Measurements from ENCODE around the gene MESP2. TPM values are rescaled to one million over a fixed set of nuclear protein-coding genes. Genes with fewer than 3 reads are reported as not detected.

Gene MESP2
- total RNA-seq, 1 experiment from 2014 or later, result 0.70 TPM

DNA sequence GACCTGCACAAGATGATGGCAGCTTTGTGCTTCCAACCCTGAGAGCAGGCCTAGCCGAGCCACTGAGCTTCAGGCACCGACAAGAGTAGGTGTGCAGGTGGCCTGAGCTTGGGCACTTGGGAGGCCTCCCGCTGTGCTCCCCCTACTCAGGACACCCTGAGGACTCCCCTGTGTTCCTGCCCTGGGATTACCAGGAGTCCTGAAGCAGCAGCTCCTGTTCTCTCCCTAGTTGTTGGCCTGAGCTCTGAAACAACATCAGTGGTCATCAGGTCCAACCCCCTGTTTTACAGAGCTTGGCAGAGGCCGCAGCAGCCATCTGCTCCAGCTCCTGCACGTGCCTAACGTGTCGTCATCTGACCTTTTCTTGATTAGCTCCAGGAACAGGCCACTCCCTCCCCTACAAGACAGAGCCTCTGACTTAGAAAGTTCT lies 8.0 kb upstream of the MESP2 start:
- CTCF ChIA-PET, result interaction anchor here (1.2 kb wide), 1 partner anchor 107 kb away, joined by 3 read pairs; no protein-coding TSS in a partner anchor
- no peaks in the 10 kb centered on the region for H3K36me3 Mint-ChIP-seq (ENCODE audit: insufficient read depth, unreplicated experiment)
- H3K9me3 Mint-ChIP-seq (ENCODE audit: unreplicated experiment), result no peaks in the 10 kb centered on the region
- POLR2A ChIA-PET, result no interaction called here
- intact Hi-C loops (cut with micrococcal nuclease; ENCODE audit: unreplicated experiment), result loop anchor here (10.0 kb wide), 1 partner anchor 57 kb away; no protein-coding TSS in a partner anchor
- Histone ChIP-seq H3K4me1 (no peaks in the 10 kb centered on the region), H3K4me3 (ENCODE audit: low read depth, low read length) (no peak overlapping the region), H3K36me3 (ENCODE audit: control insufficient read depth, insufficient read depth, low read length) (no peaks in the 10 kb centered on the region), H3K9me3 (no peaks in the 10 kb centered on the region), H3K27me3 (replicated peaks; ENCODE audit: control insufficient read depth, insufficient read depth, low read length) (no peaks in the 10 kb centered on the region)
- no peaks in the 10 kb centered on the region for H3K4me1 Mint-ChIP-seq (ENCODE audit: low read depth, unreplicated experiment)
- TF ChIP-seq CTCF (IDR thresholded peaks at IDR 0.05; ENCODE audit: insufficient read depth in 1 of 2, low read depth in 1 of 2, low read length in 1 of 2, severe bottlenecking in 1 of 2, unreplicated experiment in 1 of 2), result no peak
- H3K27me3 Mint-ChIP-seq (ENCODE audit: insufficient read depth, unreplicated experiment), result no peaks in the 10 kb centered on the region
- no peak overlapping the region for H3K27ac Mint-ChIP-seq (ENCODE audit: unreplicated experiment)
- DNase-seq, result no peak
- no peak overlapping the region for H3K4me3 Mint-ChIP-seq (ENCODE audit: unreplicated experiment)
- no TSS peak for BruUV-seq (replicated peaks)

DNA sequence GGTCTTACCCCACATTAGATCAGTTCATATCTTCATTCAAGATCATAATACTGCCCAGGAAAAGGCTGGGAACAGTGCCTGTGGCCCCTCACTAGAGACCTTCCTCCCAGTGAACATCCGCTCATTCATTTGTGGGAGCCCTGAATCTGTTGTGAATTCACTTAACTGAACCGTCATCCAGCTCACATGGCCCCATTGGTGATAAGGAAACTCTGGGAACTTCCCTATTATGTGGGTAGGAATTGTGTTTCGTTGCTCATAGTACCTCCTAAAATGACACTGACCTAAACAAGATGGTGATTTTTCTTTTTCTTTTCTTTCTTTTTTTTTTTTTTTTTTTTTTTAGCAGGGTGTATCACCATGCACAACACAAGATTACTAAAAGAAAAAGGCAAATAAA lies 6.8 kb upstream of the MESP2 start:
- no TSS peak for BruUV-seq (replicated peaks)
- no peaks in the 10 kb centered on the region for H3K4me1 Mint-ChIP-seq (ENCODE audit: low read depth, unreplicated experiment)
- intact Hi-C loops (cut with micrococcal nuclease; ENCODE audit: unreplicated experiment), result loop anchor here (10.0 kb wide), 1 partner anchor 55 kb away; no protein-coding TSS in a partner anchor
- POLR2A ChIA-PET, result no interaction called here
- Histone ChIP-seq H3K36me3 (ENCODE audit: control insufficient read depth, insufficient read depth, low read length) (no peaks in the 10 kb centered on the region), H3K27me3 (replicated peaks; ENCODE audit: control insufficient read depth, insufficient read depth, low read length) (no peaks in the 10 kb centered on the region), H3K4me1 (0 out of 2 replicates have a peak, but pooled peaks cover 5% of the 10 kb centered on the region), H3K4me3 (ENCODE audit: low read depth, low read length) (no peak overlapping the region), H3K9me3 (no peaks in the 10 kb centered on the region)
- no peaks in the 10 kb centered on the region for H3K9me3 Mint-ChIP-seq (ENCODE audit: unreplicated experiment)
- no peak for TF ChIP-seq CTCF (IDR thresholded peaks at IDR 0.05; ENCODE audit: insufficient read depth in 1 of 2, low read depth in 1 of 2, low read length in 1 of 2, severe bottlenecking in 1 of 2, unreplicated experiment in 1 of 2)
- DNase-seq, result no peak
- no peak overlapping the region for H3K27ac Mint-ChIP-seq (ENCODE audit: unreplicated experiment)
- H3K36me3 Mint-ChIP-seq (ENCODE audit: insufficient read depth, unreplicated experiment), result no peaks in the 10 kb centered on the region
- CTCF ChIA-PET, result interaction anchor here (0.7 kb wide), 1 partner anchor 8 kb away, joined by 3 read pairs; no protein-coding TSS in a partner anchor
- H3K4me3 Mint-ChIP-seq (ENCODE audit: unreplicated experiment), result no peak overlapping the region
- H3K27me3 Mint-ChIP-seq (ENCODE audit: insufficient read depth, unreplicated experiment), result no peaks in the 10 kb centered on the region

GRCh38 chr15:89770041-89770440 lies 6.1 kb upstream of the MESP2 start:
- no peak overlapping the region for H3K27ac Mint-ChIP-seq (ENCODE audit: unreplicated experiment)
- intact Hi-C loops (cut with micrococcal nuclease; ENCODE audit: unreplicated experiment), result no loop called here
- POLR2A ChIA-PET, result no interaction called here
- H3K4me3 ChIP-seq (ENCODE audit: low read depth, low read length), result no peak overlapping the region
- no peaks in the 10 kb centered on the region for H3K27me3 Mint-ChIP-seq (ENCODE audit: insufficient read depth, unreplicated experiment)
- BruUV-seq (replicated peaks), result no TSS peak
- DNase-seq, result no peak
- no peaks in the 10 kb centered on the region for H3K9me3 ChIP-seq
- no peak for TF ChIP-seq CTCF (IDR thresholded peaks at IDR 0.05; ENCODE audit: insufficient read depth in 1 of 2, low read depth in 1 of 2, low read length in 1 of 2, severe bottlenecking in 1 of 2, unreplicated experiment in 1 of 2)
- H3K4me1 ChIP-seq, result 0 out of 2 replicates have a peak, but pooled peaks cover 8% of the 10 kb centered on the region
- no peaks in the 10 kb centered on the region for H3K9me3 Mint-ChIP-seq (ENCODE audit: unreplicated experiment)
- CTCF ChIA-PET, result no interaction called here
- H3K27me3 ChIP-seq (replicated peaks; ENCODE audit: control insufficient read depth, insufficient read depth, low read length), result no peaks in the 10 kb centered on the region
- no peaks in the 10 kb centered on the region for H3K36me3 ChIP-seq (ENCODE audit: control insufficient read depth, insufficient read depth, low read length)
- no peaks in the 10 kb centered on the region for H3K36me3 Mint-ChIP-seq (ENCODE audit: insufficient read depth, unreplicated experiment)
- no peaks in the 10 kb centered on the region for H3K4me1 Mint-ChIP-seq (ENCODE audit: low read depth, unreplicated experiment)
- H3K4me3 Mint-ChIP-seq (ENCODE audit: unreplicated experiment), result no peak overlapping the region

Measured in Caco-2 (cell line).